HEK293 (cell line): ENCODE data around the gene CFAP65.

ENCODE experiments used
- CTCF ChIA-PET: fragments of 350-600 bp; formaldehyde crosslinking; extraction: SDS; loops from one replicate; lab custom pipeline; 2021; ENCODE audit warnings: antibody characterized with exemption; lab: Yijun Ruan, JAX
- POLR2A ChIA-PET: fragments of 300-600 bp; formaldehyde crosslinking; extraction: SDS; loops from one replicate; lab custom pipeline; 2020; ENCODE audit warnings: antibody characterized with exemption, inconsistent platforms; lab: Yijun Ruan, JAX
- H3K27ac ChIP-seq: fragments of 200-500 bp; sonication (Bioruptor generic); 2 replicates; pipeline ENCODE4 v1.5.1; 2014; ENCODE audit warnings: low read depth, low read length, control low read depth, inconsistent platforms; ENCODE audit errors: extremely low read depth
- H3K36me3 ChIP-seq, 2 experiments: fragments of 200-500 bp in 1 of 2; sonication (Bioruptor generic) in 1 of 2; 1 replicate in 1 of 2; 2 replicates in 1 of 2; pipeline ENCODE4 v1.5.1; 2014 to 2017; ENCODE audit warnings: inconsistent platforms in 2 of 2, low read length in 2 of 2; ENCODE audit not compliant: control insufficient read depth in 2 of 2, insufficient read depth in 1 of 2
- H3K4me1 ChIP-seq: fragments of 200-500 bp; sonication (Bioruptor generic); 2 replicates; pipeline ENCODE4 v1.5.1; 2014; ENCODE audit warnings: mild to moderate bottlenecking, low read length, inconsistent platforms; ENCODE audit not compliant: control insufficient read depth, insufficient read depth
- H3K4me3 ChIP-seq: 2 replicates; pipeline ENCODE4 v1.5.1; 2011; ENCODE audit warnings: low read depth, mild to moderate bottlenecking, control low read depth, low read length, moderate library complexity
- H3K9me3 ChIP-seq: fragments of 200-500 bp; sonication (Bioruptor generic); 2 replicates; pipeline ENCODE4 v1.5.1; 2014; ENCODE audit warnings: low read depth, low read length, inconsistent platforms; ENCODE audit not compliant: control insufficient read depth, insufficient read depth
- GLI2 ChIP-seq: fragments of 450-650 bp; formaldehyde crosslinking; IDR thresholded peaks from 2 replicates; pipeline ENCODE4; 2017; ENCODE audit warnings: missing biosample characterization, missing genetic modification characterization, low read depth, borderline replicate concordance
- KLF1 ChIP-seq: fragments of 450-650 bp; formaldehyde crosslinking; IDR thresholded peaks from 2 replicates; pipeline ENCODE4 v1.5.1; 2016; ENCODE audit warnings: missing biosample characterization, missing genetic modification characterization
- KLF16 ChIP-seq: fragments of 450-650 bp; formaldehyde crosslinking; IDR thresholded peaks from 2 replicates; pipeline ENCODE4 v1.5.1; 2017; ENCODE audit warnings: missing biosample characterization, missing genetic modification characterization
- PRDM1 ChIP-seq: fragments of 450-650 bp; formaldehyde crosslinking; IDR thresholded peaks from 2 replicates; pipeline ENCODE4; 2016; ENCODE audit warnings: missing biosample characterization, missing genetic modification characterization
- SCRT2 ChIP-seq: fragments of 450-650 bp; formaldehyde crosslinking; IDR thresholded peaks from 2 replicates; pipeline ENCODE4 v1.5.1; 2016; ENCODE audit warnings: missing biosample characterization, missing genetic modification characterization
- SP7 ChIP-seq: fragments of 450-650 bp; formaldehyde crosslinking; IDR thresholded peaks from 2 replicates; pipeline ENCODE4 v1.5.1; 2016; ENCODE audit warnings: missing biosample characterization, missing genetic modification characterization
- ZBTB1 ChIP-seq: fragments of 450-650 bp; formaldehyde crosslinking; IDR thresholded peaks from 2 replicates; pipeline ENCODE4 v1.5.1; 2016; ENCODE audit warnings: missing biosample characterization, missing genetic modification characterization
- ZBTB6 ChIP-seq: fragments of 450-650 bp; formaldehyde crosslinking; IDR thresholded peaks from 2 replicates; pipeline ENCODE4 v1.5.1; 2017; ENCODE audit warnings: missing biosample characterization, missing genetic modification characterization
- ZFP37 ChIP-seq: fragments of 450-650 bp; formaldehyde crosslinking; IDR thresholded peaks from 2 replicates; pipeline ENCODE4 v1.5.1; 2016; ENCODE audit warnings: missing biosample characterization, missing genetic modification characterization
- ZFP41 ChIP-seq: fragments of 450-650 bp; formaldehyde crosslinking; IDR thresholded peaks from 2 replicates; pipeline ENCODE4 v1.5.1; 2016; ENCODE audit warnings: missing biosample characterization, missing genetic modification characterization, borderline replicate concordance
- ZFP69B ChIP-seq: fragments of 450-650 bp; formaldehyde crosslinking; IDR thresholded peaks from 2 replicates; pipeline ENCODE4 v1.5.1; 2016; ENCODE audit warnings: missing biosample characterization, missing genetic modification characterization
- ZIC2 ChIP-seq: fragments of 450-650 bp; formaldehyde crosslinking; IDR thresholded peaks from 2 replicates; pipeline ENCODE4 v1.5.1; 2016; ENCODE audit warnings: missing biosample characterization, missing genetic modification characterization
- ZNF138 ChIP-seq: fragments of 450-650 bp; formaldehyde crosslinking; IDR thresholded peaks from 2 replicates; pipeline ENCODE4 v1.5.1; 2016; ENCODE audit warnings: missing biosample characterization, missing genetic modification characterization, borderline replicate concordance
- ZNF157 ChIP-seq: fragments of 450-650 bp; formaldehyde crosslinking; IDR thresholded peaks from 2 replicates; pipeline ENCODE4 v1.5.1; 2016; ENCODE audit warnings: missing biosample characterization, missing genetic modification characterization
- ZNF169 ChIP-seq: fragments of 450-650 bp; formaldehyde crosslinking; IDR thresholded peaks from 2 replicates; pipeline ENCODE4 v1.5.1; 2016; ENCODE audit warnings: missing biosample characterization, missing genetic modification characterization
- ZNF202 ChIP-seq: fragments of 450-650 bp; formaldehyde crosslinking; IDR thresholded peaks from 2 replicates; pipeline ENCODE4 v1.5.1; 2016; ENCODE audit warnings: missing biosample characterization, missing genetic modification characterization, borderline replicate concordance
- ZNF214 ChIP-seq: fragments of 450-650 bp; formaldehyde crosslinking; IDR thresholded peaks from 2 replicates; pipeline ENCODE4 v1.5.1; 2017; ENCODE audit warnings: missing biosample characterization, mild to moderate bottlenecking, missing genetic modification characterization, borderline replicate concordance
- ZNF239 ChIP-seq: fragments of 450-650 bp; formaldehyde crosslinking; IDR thresholded peaks from 2 replicates; pipeline ENCODE4 v1.5.1; 2016; ENCODE audit warnings: missing biosample characterization, missing genetic modification characterization
- ZNF274 ChIP-seq, 2 experiments: fragments of 200-500 bp in 1 of 2; fragments of 450-650 bp in 1 of 2; sonication (Bioruptor generic) in 1 of 2; formaldehyde crosslinking in 1 of 2; IDR thresholded peaks; 2 replicates each; pipeline versions ENCODE4 v1.5.1 to v1.6.1; 2014 to 2016; ENCODE audit warnings: borderline replicate concordance in 1 of 2, inconsistent platforms in 1 of 2, low read length in 1 of 2, missing biosample characterization in 1 of 2, missing genetic modification characterization in 1 of 2
- ZNF350 ChIP-seq: fragments of 450-650 bp; formaldehyde crosslinking; IDR thresholded peaks from 2 replicates; pipeline ENCODE4 v1.5.0; 2017; ENCODE audit warnings: missing biosample characterization, mild to moderate bottlenecking, missing genetic modification characterization
- ZNF362 ChIP-seq: fragments of 450-650 bp; formaldehyde crosslinking; IDR thresholded peaks from 2 replicates; pipeline ENCODE4 v1.5.1; 2016; ENCODE audit warnings: missing biosample characterization, missing genetic modification characterization
- ZNF394 ChIP-seq: fragments of 450-650 bp; formaldehyde crosslinking; IDR thresholded peaks from 2 replicates; pipeline ENCODE4 v1.5.1; 2016; ENCODE audit warnings: missing biosample characterization, missing genetic modification characterization, mild to moderate bottlenecking, moderate library complexity, borderline replicate concordance
- ZNF416 ChIP-seq: fragments of 450-650 bp; formaldehyde crosslinking; IDR thresholded peaks from 2 replicates; pipeline ENCODE4 v1.5.1; 2016; ENCODE audit warnings: missing biosample characterization, missing genetic modification characterization
- ZNF501 ChIP-seq: fragments of 450-650 bp; formaldehyde crosslinking; IDR thresholded peaks from 2 replicates; pipeline ENCODE4 v1.5.1; 2016; ENCODE audit warnings: missing biosample characterization, missing genetic modification characterization
- ZNF514 ChIP-seq: fragments of 450-650 bp; formaldehyde crosslinking; IDR thresholded peaks from 2 replicates; pipeline ENCODE4 v1.5.1; 2016; ENCODE audit warnings: missing biosample characterization, missing genetic modification characterization
- ZNF521 ChIP-seq: fragments of 450-650 bp; formaldehyde crosslinking; IDR thresholded peaks from 2 replicates; pipeline ENCODE4 v1.5.1; 2017; ENCODE audit warnings: missing biosample characterization, mild to moderate bottlenecking, missing genetic modification characterization
- ZNF530 ChIP-seq: fragments of 450-650 bp; formaldehyde crosslinking; IDR thresholded peaks from 2 replicates; pipeline ENCODE4 v1.5.1; 2016; ENCODE audit warnings: low read depth, missing biosample characterization, missing genetic modification characterization
- ZNF623 ChIP-seq: fragments of 450-650 bp; formaldehyde crosslinking; IDR thresholded peaks from 2 replicates; pipeline ENCODE4 v1.5.1; 2016; ENCODE audit warnings: missing biosample characterization, missing genetic modification characterization
- ZNF660 ChIP-seq: fragments of 450-650 bp; IDR thresholded peaks from 2 replicates; pipeline ENCODE4 v1.5.1; 2018; ENCODE audit warnings: missing biosample characterization, mild to moderate bottlenecking, missing genetic modification characterization
- ZNF707 ChIP-seq: fragments of 450-650 bp; formaldehyde crosslinking; IDR thresholded peaks from 2 replicates; pipeline ENCODE4 v1.5.1; 2016; ENCODE audit warnings: missing biosample characterization, missing genetic modification characterization
- ZNF843 ChIP-seq: fragments of 450-650 bp; formaldehyde crosslinking; IDR thresholded peaks from 2 replicates; pipeline ENCODE4 v1.5.1; 2016; ENCODE audit warnings: missing biosample characterization, missing genetic modification characterization
- ZSCAN16 ChIP-seq: fragments of 450-650 bp; formaldehyde crosslinking; IDR thresholded peaks from 2 replicates; pipeline ENCODE4 v1.5.1; 2016; ENCODE audit warnings: missing biosample characterization, missing genetic modification characterization
- ZSCAN5A ChIP-seq: fragments of 450-650 bp; formaldehyde crosslinking; IDR thresholded peaks from 2 replicates; pipeline ENCODE4 v1.5.1; 2016; ENCODE audit warnings: missing biosample characterization, missing genetic modification characterization

CFAP65 gene

GRCh38 chr2:218957671-218958070 lies 83.6 kb downstream of the CFAP65 start (continued):
- TF ChIP-seq GLI2 (tag by site-specific recombination) = no peak
- no peak for TF ChIP-seq ZNF416 (tag by site-specific recombination)
- TF ChIP-seq KLF1 = no peak

- ChIA-PET POLR2A (no interaction called here), CTCF (interaction anchor here (0.7 to 2.1 kb wide), 4 partner anchors 14 to 80 kb away, joined by 3 to 9 read pairs (median 4); no protein-coding TSS in a partner anchor)
- no peaks in the 10 kb centered on the region for H3K9me3 ChIP-seq
- H3K4me3 ChIP-seq = no peak overlapping the region
- H3K36me3 ChIP-seq = no peaks in the 10 kb centered on the region
- no peak for TF ChIP-seq ZNF660 (tag by site-specific recombination)
- no peak for TF ChIP-seq ZNF214 (tag by site-specific recombination)
- TF ChIP-seq ZNF274 (IDR thresholded peaks at IDR 0.05; ENCODE audit: low read length) = no peak
- TF ChIP-seq ZNF274 (tag by site-specific recombination; IDR thresholded peaks at IDR 0.05; ENCODE audit: borderline replicate concordance) = no peak
- TF ChIP-seq ZNF530 (tag by site-specific recombination) = no peak
- TF ChIP-seq KLF16 (tag by site-specific recombination) = no peak
- no peak for TF ChIP-seq ZNF350
- TF ChIP-seq ZBTB6 = no peak
- TF ChIP-seq ZNF157 (tag by site-specific recombination) = no peak
- TF ChIP-seq ZSCAN5A = no peak
- no peak for TF ChIP-seq ZBTB1 (tag by site-specific recombination)
- TF ChIP-seq ZNF362 (tag by site-specific recombination) = no peak
- TF ChIP-seq ZNF239 (tag by site-specific recombination) = no peak
- TF ChIP-seq ZNF521 (tag by site-specific recombination) = no peak
- TF ChIP-seq ZNF707 (tag by site-specific recombination) = no peak
- TF ChIP-seq ZFP41 (tag by site-specific recombination) = no peak
- no peak for TF ChIP-seq SCRT2 (tag by site-specific recombination)
- peaks cover 8% of the 10 kb centered on the region for H3K4me1 ChIP-seq
- no peak overlapping the region for H3K27ac ChIP-seq
Observed at GRCh38 chr2:218956039-218956438, 85.3 kb downstream of the CFAP65 start.

GRCh38 chr2:218954541-218955300 lies 86.6 kb downstream of the CFAP65 start:
- no peaks in the 10 kb centered on the region for H3K36me3 ChIP-seq
- no peaks in the 10 kb centered on the region for H3K9me3 ChIP-seq
- H3K4me1 ChIP-seq = no peaks in the 10 kb centered on the region
- no peak overlapping the region for H3K27ac ChIP-seq
- no peak overlapping the region for H3K4me3 ChIP-seq
- ChIA-PET CTCF (interaction anchor here (0.6 to 2.1 kb wide), 2 partner anchors 75 to 79 kb away, joined by 3 to 9 read pairs; no protein-coding TSS in a partner anchor), POLR2A (no interaction called here)
- no peak for TF ChIP-seq ZFP69B
- TF ChIP-seq ZNF514 (tag by site-specific recombination) = no peak
- TF ChIP-seq ZSCAN16 (tag by site-specific recombination) = no peak
- TF ChIP-seq ZNF138 (tag by site-specific recombination) = no peak
- no peak for TF ChIP-seq ZIC2
- no peak for TF ChIP-seq SP7 (tag by site-specific recombination)
- no peak for TF ChIP-seq ZNF623 (tag by site-specific recombination)
- no peak for TF ChIP-seq ZNF169
- no peak for TF ChIP-seq PRDM1
- TF ChIP-seq ZNF394 = no peak
- no peak for TF ChIP-seq ZFP37 (tag by site-specific recombination)
- no peak for TF ChIP-seq ZNF202 (tag by site-specific recombination)
- TF ChIP-seq ZNF843 (tag by site-specific recombination) = no peak
- TF ChIP-seq ZNF501 (tag by site-specific recombination) = no peak
